ENCODE data around the gene CITED2.

GRCh38 chr6:139415365-139415764 lies 40.9 kb upstream of the CITED2 start:
- TF ChIP-seq CTCF (IDR thresholded peaks at IDR 0.05) (no peak), POLR2A (IDR thresholded peaks at IDR 0.05) (no peak)

Measured in body of pancreas (tissue), 4 donors.